ENCODE data around the gene DHX35.
"Not testable (repeated sequence)": the region's sequence is repeated elsewhere in the genome, so short reads cannot be mapped to it uniquely, and the experiment has no call there.

Gene DHX35

GRCh38 chr20:38941726-38942389 is 20.3 kb upstream of the DHX35 start:
- H3K4me1 ChIP-seq (ENCODE audit: control insufficient read depth, insufficient read depth, low read length): no peaks in the 10 kb centered on the region
- no peaks in the 10 kb centered on the region for H3K27me3 ChIP-seq (ENCODE audit: control insufficient read depth, insufficient read depth, low read length)
- no peak overlapping the region for H3K9ac ChIP-seq (ENCODE audit: low read depth, low read length)
- H3K9me3 ChIP-seq (ENCODE audit: control insufficient read depth, insufficient read depth, low read length): no peaks in the 10 kb centered on the region
- H3K36me3 ChIP-seq (ENCODE audit: control insufficient read depth, insufficient read depth, low read length): peaks cover 75% of the 10 kb centered on the region
- no peak overlapping the region for H3K4me3 ChIP-seq (ENCODE audit: low read depth, low read length)
- H3K27ac ChIP-seq (ENCODE audit: low read depth, low read length): no peak overlapping the region

- no peak overlapping the region for H3K27ac ChIP-seq (ENCODE audit: low read depth, low read length)
Observed at GRCh38 chr20:38945012-38945411, 17.1 kb upstream of the DHX35 start.

GRCh38 chr20:38946836-38947235 is 15.3 kb upstream of the DHX35 start:
- H3K27me3 ChIP-seq (ENCODE audit: control insufficient read depth, insufficient read depth, low read length): no peaks in the 10 kb centered on the region
- H3K9ac ChIP-seq (ENCODE audit: low read depth, low read length): no peak overlapping the region
- H3K9me3 ChIP-seq (ENCODE audit: control insufficient read depth, insufficient read depth, low read length): no peaks in the 10 kb centered on the region
- peaks cover 90% of the 10 kb centered on the region for H3K36me3 ChIP-seq (ENCODE audit: control insufficient read depth, insufficient read depth, low read length)
- H3K27ac ChIP-seq (ENCODE audit: low read depth, low read length): no peak overlapping the region
- no peaks in the 10 kb centered on the region for H3K4me1 ChIP-seq (ENCODE audit: control insufficient read depth, insufficient read depth, low read length)
- H3K4me3 ChIP-seq (ENCODE audit: low read depth, low read length): no peak overlapping the region

More at GRCh38 chr20:38945012-38945411, 17.1 kb upstream of the DHX35 start:
- Histone ChIP-seq H3K4me3 (ENCODE audit: low read depth, low read length) (no peak overlapping the region), H3K9me3 (ENCODE audit: control insufficient read depth, insufficient read depth, low read length) (no peaks in the 10 kb centered on the region), H3K36me3 (ENCODE audit: control insufficient read depth, insufficient read depth, low read length) (peaks cover 85% of the 10 kb centered on the region), H3K9ac (ENCODE audit: low read depth, low read length) (no peak overlapping the region), H3K4me1 (ENCODE audit: control insufficient read depth, insufficient read depth, low read length) (no peaks in the 10 kb centered on the region), H3K27me3 (ENCODE audit: control insufficient read depth, insufficient read depth, low read length) (no peaks in the 10 kb centered on the region)

GRCh38 chr20:38947931-38948362 is 14.2 kb upstream of the DHX35 start:
- Histone ChIP-seq H3K4me3 (ENCODE audit: low read depth, low read length) (no peak overlapping the region), H3K27me3 (ENCODE audit: control insufficient read depth, insufficient read depth, low read length) (no peaks in the 10 kb centered on the region), H3K9ac (ENCODE audit: low read depth, low read length) (no peak overlapping the region), H3K9me3 (ENCODE audit: control insufficient read depth, insufficient read depth, low read length) (no peaks in the 10 kb centered on the region), H3K4me1 (ENCODE audit: control insufficient read depth, insufficient read depth, low read length) (no peaks in the 10 kb centered on the region), H3K27ac (ENCODE audit: low read depth, low read length) (no peak overlapping the region), H3K36me3 (ENCODE audit: control insufficient read depth, insufficient read depth, low read length) (peaks cover 90% of the 10 kb centered on the region)

GRCh38 chr20:38950254-38950653 is 11.9 kb upstream of the DHX35 start:
- no peaks in the 10 kb centered on the region for H3K4me1 ChIP-seq (ENCODE audit: control insufficient read depth, insufficient read depth, low read length)
- no peaks in the 10 kb centered on the region for H3K27me3 ChIP-seq (ENCODE audit: control insufficient read depth, insufficient read depth, low read length)
- no peak overlapping the region for H3K9ac ChIP-seq (ENCODE audit: low read depth, low read length)
- H3K36me3 ChIP-seq (ENCODE audit: control insufficient read depth, insufficient read depth, low read length): peaks cover 81% of the 10 kb centered on the region
- H3K27ac ChIP-seq (ENCODE audit: low read depth, low read length): no peak overlapping the region
- H3K4me3 ChIP-seq (ENCODE audit: low read depth, low read length): no peak overlapping the region
- no peaks in the 10 kb centered on the region for H3K9me3 ChIP-seq (ENCODE audit: control insufficient read depth, insufficient read depth, low read length)

GRCh38 chr20:38951611-38952010 is 10.5 kb upstream of the DHX35 start:
- no peak overlapping the region for H3K27ac ChIP-seq (ENCODE audit: low read depth, low read length)
- H3K9ac ChIP-seq (ENCODE audit: low read depth, low read length): no peak overlapping the region
- H3K4me1 ChIP-seq (ENCODE audit: control insufficient read depth, insufficient read depth, low read length): no peaks in the 10 kb centered on the region
- no peak overlapping the region for H3K4me3 ChIP-seq (ENCODE audit: low read depth, low read length)
- H3K27me3 ChIP-seq (ENCODE audit: control insufficient read depth, insufficient read depth, low read length): no peaks in the 10 kb centered on the region
- peaks cover 70% of the 10 kb centered on the region for H3K36me3 ChIP-seq (ENCODE audit: control insufficient read depth, insufficient read depth, low read length)
- no peaks in the 10 kb centered on the region for H3K9me3 ChIP-seq (ENCODE audit: control insufficient read depth, insufficient read depth, low read length)

GRCh38 chr20:38952153-38952552 is 10.0 kb upstream of the DHX35 start:
- Histone ChIP-seq H3K9me3 (ENCODE audit: control insufficient read depth, insufficient read depth, low read length) (no peaks in the 10 kb centered on the region), H3K9ac (ENCODE audit: low read depth, low read length) (no peak overlapping the region), H3K36me3 (ENCODE audit: control insufficient read depth, insufficient read depth, low read length) (peaks cover 64% of the 10 kb centered on the region), H3K27me3 (ENCODE audit: control insufficient read depth, insufficient read depth, low read length) (no peaks in the 10 kb centered on the region), H3K4me3 (ENCODE audit: low read depth, low read length) (no peak overlapping the region), H3K4me1 (ENCODE audit: control insufficient read depth, insufficient read depth, low read length) (no peaks in the 10 kb centered on the region), H3K27ac (ENCODE audit: low read depth, low read length) (no peak overlapping the region)

- Histone ChIP-seq H3K9me3 (ENCODE audit: control insufficient read depth, insufficient read depth, low read length) (no peaks in the 10 kb centered on the region), H3K27me3 (ENCODE audit: control insufficient read depth, insufficient read depth, low read length) (no peaks in the 10 kb centered on the region), H3K27ac (ENCODE audit: low read depth, low read length) (no peak overlapping the region), H3K4me3 (ENCODE audit: low read depth, low read length) (no peak overlapping the region), H3K4me1 (ENCODE audit: control insufficient read depth, insufficient read depth, low read length) (no peaks in the 10 kb centered on the region), H3K9ac (ENCODE audit: low read depth, low read length) (no peak overlapping the region), H3K36me3 (ENCODE audit: control insufficient read depth, insufficient read depth, low read length) (peaks cover 48% of the 10 kb centered on the region)
Observed at GRCh38 chr20:38953630-38954340, 8.4 kb upstream of the DHX35 start.

- Histone ChIP-seq H3K4me1 (ENCODE audit: control insufficient read depth, insufficient read depth, low read length) (peaks cover 10% of the 10 kb centered on the region), H3K27me3 (ENCODE audit: control insufficient read depth, insufficient read depth, low read length) (no peaks in the 10 kb centered on the region), H3K9ac (ENCODE audit: low read depth, low read length) (no peak overlapping the region), H3K27ac (ENCODE audit: low read depth, low read length) (no peak overlapping the region), H3K9me3 (ENCODE audit: control insufficient read depth, insufficient read depth, low read length) (no peaks in the 10 kb centered on the region), H3K4me3 (ENCODE audit: low read depth, low read length) (no peak overlapping the region), H3K36me3 (ENCODE audit: control insufficient read depth, insufficient read depth, low read length) (peaks cover 15% of the 10 kb centered on the region)
Observed at GRCh38 chr20:38957235-38957876, 4.8 kb upstream of the DHX35 start.

- H3K4me3 ChIP-seq (ENCODE audit: low read depth, low read length): no peak overlapping the region
- peaks cover 10% of the 10 kb centered on the region for H3K4me1 ChIP-seq (ENCODE audit: control insufficient read depth, insufficient read depth, low read length)
- H3K9me3 ChIP-seq (ENCODE audit: control insufficient read depth, insufficient read depth, low read length): no peaks in the 10 kb centered on the region
- H3K27me3 ChIP-seq (ENCODE audit: control insufficient read depth, insufficient read depth, low read length): no peaks in the 10 kb centered on the region
- no peak overlapping the region for H3K9ac ChIP-seq (ENCODE audit: low read depth, low read length)
- peaks cover 9% of the 10 kb centered on the region for H3K36me3 ChIP-seq (ENCODE audit: control insufficient read depth, insufficient read depth, low read length)
- H3K27ac ChIP-seq (ENCODE audit: low read depth, low read length): no peak overlapping the region
Observed at GRCh38 chr20:38957915-38958485, 4.1 kb upstream of the DHX35 start.

GRCh38 chr20:38960187-38960687 is 1.9 kb upstream of the DHX35 start:
- not testable (repeated sequence) for H3K36me3 ChIP-seq (ENCODE audit: control insufficient read depth, insufficient read depth, low read length); H3K27me3 ChIP-seq (ENCODE audit: control insufficient read depth, insufficient read depth, low read length); H3K9me3 ChIP-seq (ENCODE audit: control insufficient read depth, insufficient read depth, low read length); H3K9ac ChIP-seq (ENCODE audit: low read depth, low read length); H3K4me3 ChIP-seq (ENCODE audit: low read depth, low read length); H3K27ac ChIP-seq (ENCODE audit: low read depth, low read length)
- H3K4me1 ChIP-seq (ENCODE audit: control insufficient read depth, insufficient read depth, low read length): peaks cover 10% of the 10 kb centered on the region
